ENCODE results near the gene SPIN1.

DNA sequence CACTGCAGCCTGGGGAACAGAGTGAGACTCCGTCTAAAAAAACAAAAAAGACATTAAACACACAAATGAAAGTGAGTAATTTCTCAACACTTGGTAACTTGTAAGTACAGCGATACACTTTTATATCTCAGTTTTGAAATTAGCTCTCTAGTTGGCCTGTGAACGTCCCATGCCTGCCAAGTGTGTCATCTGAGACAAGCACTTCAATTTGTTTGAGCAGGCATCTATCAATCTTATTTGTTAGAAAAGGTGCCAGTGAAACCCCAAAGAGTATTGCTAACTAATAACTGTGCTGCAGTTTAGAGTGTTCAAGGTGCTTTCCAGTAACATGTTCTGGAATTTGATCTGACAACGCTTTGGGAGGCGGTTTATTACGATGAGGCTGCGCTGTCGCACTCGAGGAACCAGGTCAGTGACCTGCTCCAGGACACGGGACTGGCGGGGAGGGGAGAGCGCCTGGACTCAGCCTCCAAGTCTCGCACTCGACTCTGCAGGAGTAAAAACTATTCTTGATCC, 1.1 kb upstream of the SPIN1 start:
- TF ChIP-seq ZNF274 (IDR thresholded peaks at IDR 0.05; ENCODE audit: low read depth, low read length) (no peak), YY1 (IDR thresholded peaks at IDR 0.05; ENCODE audit: insufficient read depth, insufficient read length) (no peak), SUZ12 (IDR thresholded peaks at IDR 0.05; ENCODE audit: extremely low read depth, insufficient read depth, insufficient read length) (no peak)

All from NT2/D1 (cell line).